ENCODE data around the gene DAGLA. TPM values are rescaled to one million over a fixed set of nuclear protein-coding genes. Genes with fewer than 3 reads are reported as not detected.

The DAGLA gene
- total and polyA plus RNA-seq, 2 of the 13 experiments (the other 11 are each of a cell fraction or from before 2014, with no cell fraction given), result 2.6 to 3.9 TPM

- TF ChIP-seq, protein P1, sequence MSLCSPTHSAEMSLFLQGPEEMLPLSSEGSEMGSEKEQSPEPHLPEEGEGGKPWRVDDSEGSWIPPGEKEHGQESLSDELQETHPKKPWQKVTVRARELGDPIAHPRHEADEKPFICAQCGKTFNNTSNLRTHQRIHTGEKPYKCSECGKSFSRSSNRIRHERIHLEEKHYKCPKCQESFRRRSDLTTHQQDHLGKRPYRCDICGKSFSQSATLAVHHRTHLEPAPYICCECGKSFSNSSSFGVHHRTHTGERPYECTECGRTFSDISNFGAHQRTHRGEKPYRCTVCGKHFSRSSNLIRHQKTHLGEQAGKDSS (CRISPR knock-in tag; IDR thresholded peaks at IDR 0.05; ENCODE audit: borderline replicate concordance, low read depth), result peak; percentile 85
- peak; percentile 63 to 76; a peak in 3 of 4 replicates for TF ChIP-seq EP300 (IDR thresholded peaks at IDR 0.05; ENCODE audit: low read depth in 2 of 2, low read length in 2 of 2)
- TF ChIP-seq EP300 (CRISPR knock-in tag; IDR thresholded peaks at IDR 0.05; ENCODE audit: borderline replicate concordance), result peak; percentile 82
- no peak for TF ChIP-seq ARNT (IDR thresholded peaks at IDR 0.05)
- TF ChIP-seq ZNF704 (CRISPR knock-in tag; IDR thresholded peaks at IDR 0.05; ENCODE audit: borderline replicate concordance), result peak; percentile 39; the same call in 1 of the 2 replicates
- TF ChIP-seq ETV5 (CRISPR knock-in tag; IDR thresholded peaks at IDR 0.05; ENCODE audit: borderline replicate concordance), result peak; percentile 93
- peak; percentile 90 for TF ChIP-seq HNF4A (CRISPR knock-in tag; IDR thresholded peaks at IDR 0.05)
- TF ChIP-seq BHLHE40 (IDR thresholded peaks at IDR 0.05; ENCODE audit: low read length), result peak; percentile 92
- TF ChIP-seq HOXA9 (CRISPR knock-in tag; IDR thresholded peaks at IDR 0.05; ENCODE audit: borderline replicate concordance), result no peak
- TF ChIP-seq, protein P2, sequence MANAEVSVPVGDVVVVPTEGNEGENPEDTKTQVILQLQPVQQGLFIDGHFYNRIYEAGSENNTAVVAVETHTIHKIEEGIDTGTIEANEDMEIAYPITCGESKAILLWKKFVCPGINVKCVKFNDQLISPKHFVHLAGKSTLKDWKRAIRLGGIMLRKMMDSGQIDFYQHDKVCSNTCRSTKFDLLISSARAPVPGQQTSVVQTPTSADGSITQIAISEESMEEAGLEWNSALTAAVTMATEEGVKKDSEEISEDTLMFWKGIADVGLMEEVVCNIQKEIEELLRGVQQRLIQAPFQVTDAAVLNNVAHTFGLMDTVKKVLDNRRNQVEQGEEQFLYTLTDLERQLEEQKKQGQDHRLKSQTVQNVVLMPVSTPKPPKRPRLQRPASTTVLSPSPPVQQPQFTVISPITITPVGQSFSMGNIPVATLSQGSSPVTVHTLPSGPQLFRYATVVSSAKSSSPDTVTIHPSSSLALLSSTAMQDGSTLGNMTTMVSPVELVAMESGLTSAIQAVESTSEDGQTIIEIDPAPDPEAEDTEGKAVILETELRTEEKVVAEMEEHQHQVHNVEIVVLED (CRISPR knock-in tag; IDR thresholded peaks at IDR 0.05; ENCODE audit: borderline replicate concordance), result 0 out of 2 replicates have a peak, but pooled peaks have one; percentile 10
- peak; percentile 55 for TF ChIP-seq SP4 (CRISPR knock-in tag; IDR thresholded peaks at IDR 0.05)
- peak; percentile 89 for TF ChIP-seq ARID5B (CRISPR knock-in tag; IDR thresholded peaks at IDR 0.05)
- peak; percentile 92 for TF ChIP-seq NR2C2 (CRISPR knock-in tag; IDR thresholded peaks at IDR 0.05; ENCODE audit: borderline replicate concordance)
- TF ChIP-seq, protein P3, sequence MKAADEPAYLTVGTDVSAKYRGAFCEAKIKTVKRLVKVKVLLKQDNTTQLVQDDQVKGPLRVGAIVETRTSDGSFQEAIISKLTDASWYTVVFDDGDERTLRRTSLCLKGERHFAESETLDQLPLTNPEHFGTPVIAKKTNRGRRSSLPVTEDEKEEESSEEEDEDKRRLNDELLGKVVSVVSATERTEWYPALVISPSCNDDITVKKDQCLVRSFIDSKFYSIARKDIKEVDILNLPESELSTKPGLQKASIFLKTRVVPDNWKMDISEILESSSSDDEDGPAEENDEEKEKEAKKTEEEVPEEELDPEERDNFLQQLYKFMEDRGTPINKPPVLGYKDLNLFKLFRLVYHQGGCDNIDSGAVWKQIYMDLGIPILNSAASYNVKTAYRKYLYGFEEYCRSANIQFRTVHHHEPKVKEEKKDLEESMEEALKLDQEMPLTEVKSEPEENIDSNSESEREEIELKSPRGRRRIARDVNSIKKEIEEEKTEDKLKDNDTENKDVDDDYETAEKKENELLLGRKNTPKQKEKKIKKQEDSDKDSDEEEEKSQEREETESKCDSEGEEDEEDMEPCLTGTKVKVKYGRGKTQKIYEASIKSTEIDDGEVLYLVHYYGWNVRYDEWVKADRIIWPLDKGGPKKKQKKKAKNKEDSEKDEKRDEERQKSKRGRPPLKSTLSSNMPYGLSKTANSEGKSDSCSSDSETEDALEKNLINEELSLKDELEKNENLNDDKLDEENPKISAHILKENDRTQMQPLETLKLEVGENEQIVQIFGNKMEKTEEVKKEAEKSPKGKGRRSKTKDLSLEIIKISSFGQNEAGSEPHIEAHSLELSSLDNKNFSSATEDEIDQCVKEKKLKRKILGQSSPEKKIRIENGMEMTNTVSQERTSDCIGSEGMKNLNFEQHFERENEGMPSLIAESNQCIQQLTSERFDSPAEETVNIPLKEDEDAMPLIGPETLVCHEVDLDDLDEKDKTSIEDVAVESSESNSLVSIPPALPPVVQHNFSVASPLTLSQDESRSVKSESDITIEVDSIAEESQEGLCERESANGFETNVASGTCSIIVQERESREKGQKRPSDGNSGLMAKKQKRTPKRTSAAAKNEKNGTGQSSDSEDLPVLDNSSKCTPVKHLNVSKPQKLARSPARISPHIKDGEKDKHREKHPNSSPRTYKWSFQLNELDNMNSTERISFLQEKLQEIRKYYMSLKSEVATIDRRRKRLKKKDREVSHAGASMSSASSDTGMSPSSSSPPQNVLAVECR (CRISPR knock-in tag; IDR thresholded peaks at IDR 0.05; ENCODE audit: borderline replicate concordance), result peak; percentile 93; the same call in 1 of the 2 replicates
- TF ChIP-seq, protein P4, sequence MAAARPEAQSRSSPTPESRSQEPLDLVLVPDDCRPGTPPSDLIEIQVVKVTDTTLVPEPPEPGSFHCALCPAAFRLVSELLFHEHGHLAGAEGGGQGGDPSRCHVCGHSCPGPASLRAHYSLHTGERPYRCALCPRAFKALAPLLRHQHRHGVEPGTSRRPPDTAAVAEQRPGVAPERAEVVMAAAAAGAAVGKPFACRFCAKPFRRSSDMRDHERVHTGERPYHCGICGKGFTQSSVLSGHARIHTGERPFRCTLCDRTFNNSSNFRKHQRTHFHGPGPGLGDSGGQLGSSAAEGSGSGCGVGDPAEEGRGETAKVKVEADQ (CRISPR knock-in tag; IDR thresholded peaks at IDR 0.05; ENCODE audit: borderline replicate concordance), result peak; percentile 56; the same call in 1 of the 2 replicates
Measured at GRCh38 chr11:61682093-61682732, 2.0 kb downstream of the DAGLA start (continued).
